ENCODE results near the gene UCKL1.
A peak's percentile ranks its signal among the peaks of the same experiment; 100 is the strongest.

UCKL1 gene

DNA sequence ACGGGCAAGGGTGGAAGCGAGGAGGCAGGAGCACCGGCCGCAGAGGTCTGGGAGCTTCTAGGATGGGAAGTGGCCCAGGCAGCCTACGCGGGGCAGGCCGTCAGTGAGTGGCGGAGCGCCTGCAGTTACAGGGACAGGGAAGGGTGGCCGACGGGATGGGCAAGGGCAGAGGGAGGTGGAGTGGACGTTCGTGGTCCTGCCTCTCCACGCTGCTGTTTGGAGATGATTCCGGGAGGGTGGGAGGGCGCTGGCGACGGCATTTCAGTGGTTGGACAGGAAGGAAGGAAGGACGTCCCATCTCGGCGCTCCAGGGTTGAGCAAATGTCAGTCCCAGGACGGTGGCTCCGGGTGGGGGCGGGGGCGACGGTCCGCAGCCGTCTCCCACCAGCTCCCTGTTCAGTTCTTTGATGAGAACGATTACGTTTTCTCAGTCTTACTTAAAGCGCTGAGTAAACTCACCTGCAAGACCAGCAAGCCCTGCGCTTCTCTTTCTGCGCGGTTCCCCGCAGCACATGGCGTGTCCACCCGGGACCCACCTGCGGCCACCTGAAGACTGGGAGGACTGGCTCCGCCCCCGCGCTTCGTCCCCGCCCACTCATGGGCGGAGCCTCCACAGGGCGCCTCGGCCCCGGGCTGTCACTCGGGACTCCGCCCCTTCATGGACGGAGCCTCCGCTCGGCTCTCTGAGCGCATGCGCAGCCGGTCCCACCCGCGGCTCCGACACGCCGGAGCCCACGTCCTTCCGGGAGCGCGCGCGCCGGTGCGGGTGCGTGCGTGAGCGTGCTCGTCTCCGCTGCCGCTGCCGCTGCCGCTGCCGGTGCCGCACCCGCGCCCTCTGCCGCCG, 61.6 kb downstream of the UCKL1 start, which contains the start of gene DNAJC5:
Gene DNAJC5, plus strand, starts transcription at position 769 of the 844 bp plus-strand sequence. CDS start 33,220 bp downstream, outside the sequence.
- DNase-seq (ENCODE audit: extremely low read depth in 1 of 2, low read depth in 1 of 2) = peak; percentile 86 to 94

GRCh38 chr20:63893999-63894357, 62.2 kb downstream of the UCKL1 start:
- DNase-seq (ENCODE audit: extremely low read depth in 1 of 2, low read depth in 1 of 2) = no peak

DNA sequence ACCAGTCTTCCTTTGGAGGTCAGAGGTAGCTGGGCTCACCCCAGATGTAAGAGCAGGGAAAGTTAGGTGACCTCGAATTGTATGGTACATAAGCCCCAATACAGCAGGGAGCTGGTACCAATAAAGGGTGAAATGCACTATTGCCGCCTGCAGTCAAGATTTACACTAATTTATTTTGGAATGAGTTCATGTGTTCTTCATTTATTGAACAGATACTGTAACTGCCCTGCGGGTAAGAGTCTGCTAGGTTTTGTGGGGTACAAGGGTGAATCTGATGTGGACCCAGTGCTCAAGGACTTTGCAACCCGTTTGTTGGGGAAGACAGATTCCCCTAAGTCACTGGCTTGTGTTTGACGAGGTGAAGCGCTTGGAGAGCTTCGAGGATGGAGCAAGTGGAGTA, 63.8 kb downstream of the UCKL1 start:
- no peak for DNase-seq (ENCODE audit: extremely low read depth in 1 of 2, low read depth in 1 of 2)

DNA sequence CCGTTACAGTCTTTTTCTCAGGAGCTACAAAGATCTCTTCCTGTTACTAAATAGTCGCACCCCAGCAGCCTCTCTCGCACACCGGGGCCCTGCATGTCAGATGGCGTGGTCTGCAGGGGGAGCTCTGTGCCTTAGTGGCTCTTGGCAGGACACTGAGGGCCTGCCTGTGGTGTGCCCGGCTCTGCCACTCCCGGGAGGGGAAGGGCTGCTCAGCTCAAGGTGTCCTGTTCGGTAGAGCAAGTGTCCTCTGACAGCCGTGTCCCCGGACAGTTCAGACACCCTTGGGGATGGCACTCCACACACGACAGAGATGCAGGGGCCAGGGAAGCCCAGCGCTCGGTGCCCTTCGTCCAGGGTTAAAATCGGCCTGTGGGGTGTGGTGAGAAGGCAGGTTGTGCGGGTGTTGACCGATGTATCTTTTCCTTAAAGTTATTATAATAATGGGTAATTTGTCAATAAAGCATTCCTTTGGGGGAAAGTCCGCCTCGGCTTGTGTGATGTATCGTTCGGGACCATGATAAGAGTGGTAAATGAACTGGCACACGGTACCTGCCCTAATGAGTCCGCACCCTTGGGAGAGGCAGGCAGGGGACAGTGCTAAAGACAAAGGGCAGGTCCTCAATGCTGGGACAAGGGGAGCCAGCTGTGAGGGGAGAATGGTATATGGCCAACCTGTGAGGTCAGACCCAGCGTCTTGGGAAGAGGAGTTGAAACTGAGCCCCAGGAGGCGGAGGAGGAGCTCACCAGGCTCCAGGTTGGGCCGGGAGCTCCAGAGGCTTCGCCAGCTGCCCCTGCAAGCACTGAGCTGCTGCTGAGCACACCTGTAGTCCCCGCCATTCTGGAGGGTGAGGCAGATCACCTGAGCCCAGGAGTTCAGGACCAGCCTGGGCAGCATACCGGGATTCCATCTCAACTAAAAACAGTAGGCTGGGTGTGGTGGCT, 64.9 kb downstream of the UCKL1 start:
- no peak for DNase-seq (ENCODE audit: extremely low read depth in 1 of 2, low read depth in 1 of 2)

DNA sequence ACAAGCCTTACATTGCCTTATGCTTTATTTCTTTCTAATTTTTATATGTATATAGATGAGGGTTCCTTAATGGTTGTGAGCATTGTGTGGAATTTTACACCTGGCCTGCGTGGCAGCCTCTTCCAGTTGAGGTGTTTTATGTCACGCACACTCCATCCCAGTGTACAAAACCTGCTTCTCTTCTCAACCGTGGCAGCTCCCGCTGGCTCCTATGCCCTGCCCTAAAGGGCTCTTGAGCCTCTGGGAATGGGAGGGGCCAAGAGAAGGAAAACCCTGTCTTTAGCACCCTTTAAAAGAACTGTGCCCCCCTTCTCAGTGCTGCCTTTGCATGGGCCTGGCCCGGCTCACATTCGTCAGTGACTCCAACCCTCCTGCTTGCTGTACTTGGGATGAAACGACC, 65.6 kb downstream of the UCKL1 start:
- DNase-seq (ENCODE audit: extremely low read depth in 1 of 2, low read depth in 1 of 2) = no peak

DNA sequence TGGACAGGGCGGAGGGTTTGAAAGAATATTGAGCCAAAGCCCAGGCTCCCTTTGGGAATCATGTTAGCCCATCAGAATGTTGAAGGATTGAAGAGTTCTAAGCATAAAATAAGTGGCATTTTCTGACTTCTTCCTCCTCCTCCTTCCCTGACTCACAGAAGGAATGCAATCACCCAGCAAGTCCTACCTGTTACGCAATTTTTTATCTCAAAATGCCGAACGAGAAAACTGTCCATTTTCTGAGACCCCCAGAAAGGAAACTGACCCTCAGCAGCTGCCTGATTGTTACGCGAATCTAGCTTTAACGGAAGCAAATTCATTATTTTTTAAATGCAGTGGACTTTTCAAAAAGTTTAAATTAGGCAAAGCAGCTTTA, 66.0 kb downstream of the UCKL1 start:
- DNase-seq (ENCODE audit: extremely low read depth in 1 of 2, low read depth in 1 of 2) = no peak

Data from activated CD8-positive, alpha-beta memory T cell treated with anti-CD3 and anti-CD28 coated beads for 1 hour (primary cell).